Stimulated activated CD8-positive, alpha-beta memory T cell treated with anti-CD3 and anti-CD28 coated beads, Interleukin-12 subunit alpha, Interleukin-12 subunit beta, amount 100 ng/mL, for 24 hours (primary cell): Measurements from ENCODE around the gene MPC1.

ENCODE experiments used
- DNase-seq: peaks from one replicate; pipeline ENCODE4 v3.0.0-alpha.2; 2020; ENCODE audit errors: extremely low read depth

MPC1 gene

DNA sequence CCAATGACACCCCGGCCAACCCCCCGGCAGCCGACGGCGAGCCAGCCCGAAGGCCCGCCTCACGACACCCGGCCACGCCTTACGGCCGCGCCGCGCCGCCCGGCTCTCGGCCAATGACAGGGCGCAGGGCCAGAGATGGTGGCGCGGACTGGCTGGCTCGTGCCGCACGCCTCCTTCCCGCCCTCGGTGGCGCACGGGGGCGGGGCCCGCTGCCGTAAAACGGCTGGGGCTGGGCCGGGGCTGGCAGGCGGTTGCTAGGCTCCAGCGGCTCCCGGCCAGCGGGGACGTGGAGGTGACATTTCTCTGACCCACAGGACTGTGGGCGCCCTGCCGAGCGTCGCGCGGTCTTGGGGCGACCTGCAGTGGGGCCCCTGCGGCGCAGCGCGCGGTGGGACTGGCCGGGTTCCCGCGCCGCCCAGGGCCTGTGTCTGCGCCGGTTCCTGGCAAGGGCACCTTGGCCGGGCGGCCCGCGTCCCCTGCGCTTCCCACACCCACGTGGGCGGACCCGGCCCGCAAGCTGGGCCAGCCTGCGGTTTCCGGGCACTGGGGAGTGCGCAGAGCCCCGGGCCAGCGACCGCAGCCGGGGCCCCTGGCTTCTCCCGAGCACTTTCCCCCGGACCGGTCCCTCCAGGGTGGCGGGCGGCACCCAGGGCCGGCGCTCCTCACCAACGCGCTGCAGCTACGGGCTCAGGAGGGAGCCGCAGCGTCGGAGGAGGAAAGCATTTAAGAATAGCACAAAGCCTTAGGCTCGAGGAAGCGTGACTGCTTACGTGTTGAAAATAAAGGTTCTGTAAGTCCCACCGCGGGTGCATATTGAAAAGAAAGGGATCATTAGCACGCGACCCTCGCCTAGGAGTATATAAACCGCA, at the start of gene MPC1:
Gene MPC1, minus strand, starts transcription at position 8 of the 869 bp plus-strand sequence. CDS start 64 bp downstream, outside the sequence.
- DNase-seq, result peak; percentile 85

DNA sequence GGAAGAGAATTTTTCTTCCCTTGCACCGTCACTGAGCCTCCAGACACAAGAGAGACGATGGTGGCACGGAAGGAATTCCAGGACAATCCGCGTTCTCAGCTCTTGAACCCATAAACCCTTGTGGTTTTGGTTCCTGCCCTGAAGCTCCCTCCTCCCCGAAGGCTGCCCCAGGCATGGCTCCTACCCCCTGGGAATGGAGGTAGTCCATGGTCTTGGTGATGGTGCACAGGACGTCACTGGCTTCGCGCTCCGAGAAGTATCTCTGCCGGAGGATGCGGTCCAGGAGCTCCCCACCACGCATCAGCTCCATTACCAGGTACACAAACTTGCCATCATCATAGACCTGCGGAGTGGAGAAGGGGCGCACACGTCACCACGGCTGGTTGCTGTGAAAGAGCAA, 47.5 kb upstream of the MPC1 start:
- DNase-seq, result no peak

DNA sequence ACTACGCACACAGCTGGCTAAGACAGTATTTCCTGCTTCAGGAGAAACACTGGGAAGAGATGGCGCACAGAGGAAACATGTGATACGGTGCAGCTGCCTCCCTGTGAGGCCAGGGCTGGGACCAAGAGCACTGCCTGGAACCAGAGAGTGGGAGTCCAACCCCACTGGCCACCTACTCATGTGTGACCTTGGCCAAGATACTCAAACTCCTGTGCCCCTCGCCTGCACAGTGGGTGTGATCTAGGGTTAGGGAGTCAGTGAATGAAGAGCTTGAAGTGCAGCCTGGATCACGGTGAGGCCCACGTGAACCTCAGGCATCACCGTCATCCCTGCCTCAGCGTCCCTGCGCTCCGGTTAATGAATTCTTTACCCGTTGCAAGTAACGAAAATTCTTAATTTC, 41.7 kb upstream of the MPC1 start:
- DNase-seq, result no peak

DNA sequence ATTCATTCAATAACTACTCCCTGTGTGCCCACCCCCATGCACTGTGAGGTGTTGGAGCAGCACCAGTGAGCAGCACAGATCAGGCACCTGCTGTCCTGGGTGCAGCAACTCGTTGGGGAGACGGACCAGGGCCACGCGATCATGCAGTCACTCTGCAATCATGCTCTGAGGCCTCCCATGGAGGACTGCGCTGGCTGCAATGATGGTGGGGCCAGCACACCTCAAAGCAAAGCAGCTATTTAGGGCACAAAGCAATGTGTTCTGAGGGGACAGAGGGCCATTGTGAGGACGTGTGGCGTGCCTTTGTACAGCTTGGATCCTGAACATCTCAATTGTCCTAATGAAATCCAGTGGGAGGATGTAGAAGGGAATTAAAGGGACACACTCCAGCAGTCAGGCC, 41.0 kb upstream of the MPC1 start:
- DNase-seq, result no peak

DNA sequence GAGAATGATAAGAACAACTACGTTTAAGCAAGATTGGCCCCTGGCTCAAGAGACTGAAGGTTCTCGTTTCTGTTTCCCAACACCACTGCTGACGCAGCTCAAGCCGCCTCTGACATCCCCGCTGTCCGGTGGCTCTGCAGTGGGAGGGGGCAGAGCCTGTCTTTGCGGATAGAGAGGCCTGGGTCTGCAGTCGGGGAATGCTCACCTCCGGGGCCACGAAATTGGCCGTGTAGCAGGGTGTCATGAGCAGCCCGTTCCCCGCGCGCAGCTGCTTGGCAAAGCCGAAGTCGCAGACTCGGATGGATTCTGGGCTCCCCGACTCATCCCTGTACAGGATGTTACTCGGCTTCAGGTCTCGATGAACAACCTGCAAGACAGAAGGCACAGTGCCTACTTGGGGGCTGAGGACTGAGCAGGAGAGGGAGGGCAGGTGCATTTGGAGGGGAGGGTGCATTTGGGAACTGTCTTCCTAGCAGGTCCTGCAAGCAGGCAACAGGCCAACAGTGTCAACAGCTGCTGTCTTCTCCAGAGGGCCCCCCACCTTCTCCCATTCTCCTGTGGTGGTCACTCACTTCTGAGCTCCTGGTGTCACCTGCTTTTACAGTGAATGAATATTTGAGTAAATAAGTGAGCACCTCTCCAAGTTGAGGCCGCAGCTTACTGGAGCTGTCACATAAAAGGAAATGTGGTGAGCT, 40.5 kb upstream of the MPC1 start:
- DNase-seq, result no peak

DNA sequence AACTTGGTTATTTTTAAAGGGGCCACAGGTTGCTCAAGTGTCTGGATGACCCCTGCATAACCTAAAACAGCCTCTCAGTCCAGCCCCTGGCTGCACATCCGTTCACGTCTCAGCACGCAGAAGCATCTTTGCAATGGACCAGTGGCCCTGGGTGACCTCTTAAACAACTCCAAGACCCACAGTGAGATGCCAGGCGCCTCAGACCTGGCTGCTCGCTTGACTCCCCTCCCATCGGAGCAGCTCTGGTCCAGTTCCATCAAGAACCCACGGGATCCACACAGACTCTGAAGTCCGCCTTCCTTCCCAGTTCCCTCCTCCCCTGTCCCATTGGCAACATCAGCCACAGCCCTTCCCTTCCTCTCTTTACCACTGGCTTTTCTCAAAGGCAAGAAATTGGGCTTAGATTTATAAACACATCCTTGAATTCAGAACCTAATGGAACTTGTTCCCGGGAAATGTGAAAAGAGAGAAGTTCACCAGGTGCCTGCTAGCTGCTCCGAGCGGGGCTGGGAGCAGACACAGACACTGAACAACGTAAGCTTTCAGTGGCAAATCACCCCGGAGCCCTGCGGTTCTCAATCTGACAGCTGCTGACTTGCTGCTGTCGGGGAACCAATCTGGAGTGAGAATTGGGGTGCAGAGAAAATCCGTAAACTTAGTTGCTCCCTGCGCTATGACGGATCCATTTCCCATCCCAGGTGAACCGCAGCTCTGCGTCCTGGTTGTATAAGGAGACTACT, 39.6 kb upstream of the MPC1 start:
- DNase-seq, result no peak

DNA sequence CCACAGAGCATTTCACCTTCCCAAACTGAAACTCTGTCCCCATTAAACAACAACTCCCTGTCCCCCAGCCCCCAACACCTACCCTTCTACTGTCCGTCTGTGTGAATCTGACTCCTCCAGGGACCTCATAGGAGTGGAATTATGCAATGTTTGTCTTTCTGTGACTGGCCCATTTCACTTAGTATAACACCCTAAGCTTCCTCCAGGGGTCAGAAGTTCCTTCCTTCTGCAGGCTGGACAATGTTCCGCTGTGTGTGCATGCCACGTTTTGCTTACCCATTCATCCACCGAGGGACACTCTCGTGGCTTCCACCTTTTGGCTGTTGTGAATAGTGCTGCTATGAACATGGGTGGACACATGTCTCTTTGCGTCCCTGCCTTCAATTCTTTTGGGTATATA, 37.6 kb upstream of the MPC1 start:
- DNase-seq, result no peak

DNA sequence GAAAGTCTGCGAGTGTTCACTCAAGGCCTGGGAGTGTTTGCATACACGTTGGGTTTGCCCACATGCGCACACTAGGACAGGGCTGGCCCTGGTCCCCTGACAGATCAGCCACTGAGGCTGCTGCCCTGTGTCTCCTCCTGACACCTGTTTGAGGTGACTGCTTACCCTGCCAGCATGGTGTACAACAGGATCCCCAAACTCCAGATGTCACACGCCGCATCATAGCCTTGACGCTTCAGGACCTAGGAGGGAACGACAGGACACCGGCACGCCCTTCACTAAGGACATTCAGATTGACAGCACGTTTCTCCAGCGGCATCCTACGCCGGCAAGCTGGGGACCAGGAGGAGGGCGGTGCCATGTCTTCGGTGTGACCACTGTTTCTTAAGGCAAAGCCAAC, 37.0 kb upstream of the MPC1 start:
- no peak for DNase-seq

DNA sequence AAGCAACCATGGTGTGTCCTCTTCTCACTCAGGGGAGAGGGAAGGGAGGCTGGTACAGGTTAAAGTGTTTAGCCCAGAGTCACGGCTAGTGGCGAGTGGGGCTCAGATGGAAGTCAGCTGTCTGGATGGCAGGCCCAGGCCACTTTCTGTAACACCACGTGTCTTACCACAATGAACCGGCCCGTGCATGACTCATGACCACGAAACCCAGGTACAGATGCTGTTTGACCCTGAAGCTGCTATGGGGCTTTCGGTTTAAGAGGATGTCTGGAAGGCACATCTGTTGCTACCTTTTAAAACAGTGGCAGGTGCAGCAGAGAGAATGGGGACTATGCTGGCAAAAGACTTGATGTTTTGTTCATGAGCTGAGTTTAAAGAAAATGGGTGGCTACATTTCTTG, 36.5 kb upstream of the MPC1 start:
- DNase-seq, result no peak

DNA sequence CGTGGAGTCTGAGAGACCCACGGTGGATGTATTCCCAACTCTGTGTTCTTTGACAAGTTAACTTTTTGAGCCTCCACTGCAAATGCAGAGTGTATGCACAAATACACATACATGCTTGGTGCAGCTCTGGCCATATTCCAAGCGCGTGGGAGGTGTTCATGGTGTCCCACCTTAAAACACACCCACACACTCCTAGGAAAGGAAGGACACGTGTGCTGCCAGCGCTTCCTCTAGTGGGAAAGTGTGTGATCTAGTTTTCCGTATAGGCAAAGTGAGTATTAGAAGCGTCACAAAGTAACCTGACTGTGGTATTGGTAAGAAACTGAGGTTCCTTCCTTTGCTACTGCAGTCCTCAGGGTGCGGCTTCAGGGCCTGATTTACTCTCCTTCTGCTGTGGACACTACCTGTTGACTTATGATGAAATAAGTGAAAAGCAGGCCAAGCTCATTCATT, 36.0 kb upstream of the MPC1 start:
- no peak for DNase-seq

DNA sequence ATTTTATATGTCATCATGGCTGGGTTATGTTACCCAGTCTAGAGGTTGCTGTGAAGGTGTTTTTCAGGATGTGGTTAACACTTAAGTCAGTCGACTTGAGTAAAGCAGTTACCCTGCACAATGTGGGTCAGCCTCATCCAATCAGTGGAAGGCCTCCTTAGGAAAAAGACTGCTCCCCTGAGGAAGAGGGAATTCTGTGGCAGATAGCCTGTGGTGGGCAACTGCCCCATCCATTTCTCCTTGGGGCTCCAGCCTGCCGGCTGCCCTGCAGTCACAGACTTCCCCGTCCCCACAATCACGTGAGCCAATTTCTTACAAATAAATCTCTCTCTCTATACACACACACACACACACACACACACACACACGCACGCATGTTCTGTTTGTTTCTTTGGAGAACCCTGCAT, 34.5 kb upstream of the MPC1 start:
- DNase-seq, result no peak

DNA sequence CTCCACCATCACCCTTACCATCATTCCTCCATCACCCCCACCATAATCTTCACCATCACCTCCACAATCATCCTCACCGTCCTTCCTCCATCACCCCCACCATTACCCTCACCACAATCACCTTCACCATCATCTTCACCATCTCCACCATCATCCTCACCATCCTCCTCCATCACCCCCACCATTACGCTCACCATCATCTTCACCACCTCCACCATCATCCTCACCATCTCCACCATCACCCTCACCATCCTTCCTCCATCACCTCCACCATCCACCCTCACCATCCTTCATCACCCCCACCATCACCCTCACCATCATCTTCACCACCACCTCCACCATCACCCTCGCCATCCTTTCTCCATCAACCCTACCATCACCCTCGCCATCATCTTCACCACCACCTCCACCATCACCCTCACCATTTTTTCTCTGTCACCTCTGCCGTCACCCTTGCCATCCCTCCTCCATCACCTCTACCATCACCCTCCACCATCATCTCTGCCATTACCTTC, 33.1 kb upstream of the MPC1 start:
- DNase-seq, result no peak

DNA sequence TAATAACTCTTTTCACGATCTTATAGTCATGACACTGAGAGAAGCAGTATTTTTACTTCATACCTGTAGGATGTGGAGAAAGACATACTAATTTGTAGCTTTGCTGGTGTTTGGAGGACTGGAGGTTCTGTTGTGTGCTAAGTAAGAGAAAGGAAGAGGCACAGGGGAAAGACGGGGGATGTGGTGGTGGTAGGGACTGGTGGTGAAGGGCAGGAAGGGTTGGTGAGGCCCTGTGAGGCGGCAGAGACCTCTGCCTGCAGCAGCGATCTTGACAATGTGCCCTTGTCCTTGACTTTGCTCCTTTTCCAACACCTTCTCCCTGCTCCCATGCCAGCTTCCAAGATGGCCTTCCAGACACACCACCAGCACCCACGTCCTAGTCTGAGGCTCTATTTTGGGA, 32.6 kb upstream of the MPC1 start:
- no peak for DNase-seq

DNA sequence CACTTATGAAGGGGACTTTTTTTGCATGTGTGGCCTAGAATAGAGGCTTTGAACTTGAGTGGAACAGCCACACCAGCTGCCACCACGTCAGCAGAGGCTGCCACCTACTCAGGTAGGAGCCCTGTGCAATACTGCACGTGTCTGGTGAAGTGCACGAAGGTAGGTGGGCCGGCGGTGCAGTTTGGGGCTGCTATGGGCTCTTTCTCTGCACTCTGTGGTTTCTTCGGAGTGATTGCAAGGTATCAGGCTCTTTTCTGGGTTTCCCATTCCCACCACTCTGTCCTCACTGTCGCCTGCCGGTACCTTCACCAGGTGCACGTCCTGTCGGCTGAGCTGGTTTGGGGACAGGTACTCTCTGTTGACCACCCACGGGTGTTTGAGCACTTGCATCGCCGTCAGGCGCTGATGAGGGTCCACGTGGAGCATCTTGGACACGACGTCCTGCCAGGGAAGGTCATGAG, 30.8 kb upstream of the MPC1 start:
- no peak for DNase-seq

DNA sequence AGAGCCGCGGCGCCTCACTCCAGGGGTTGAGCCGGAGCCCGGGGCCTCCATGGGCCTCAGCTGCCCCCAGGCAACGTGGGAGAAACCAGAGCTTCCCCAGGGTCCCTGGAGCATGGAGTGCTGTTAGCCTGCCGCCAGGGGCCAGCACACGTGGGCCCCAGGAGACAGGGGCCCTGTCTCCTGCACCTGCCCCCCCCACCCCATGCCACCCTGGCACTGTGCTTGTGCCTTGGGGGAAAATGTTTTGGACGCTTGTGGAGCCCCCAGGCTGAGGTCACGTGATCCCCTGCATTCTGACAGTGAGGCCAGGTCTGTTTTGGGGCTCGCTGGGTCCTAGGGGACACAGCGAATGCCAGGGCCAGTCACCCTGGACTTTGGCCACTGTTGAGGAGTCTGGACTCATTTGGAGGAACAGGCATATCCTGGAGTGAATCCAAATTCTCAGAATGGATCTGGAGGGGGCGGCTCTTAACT, 30.2 kb upstream of the MPC1 start:
- DNase-seq, result no peak

DNA sequence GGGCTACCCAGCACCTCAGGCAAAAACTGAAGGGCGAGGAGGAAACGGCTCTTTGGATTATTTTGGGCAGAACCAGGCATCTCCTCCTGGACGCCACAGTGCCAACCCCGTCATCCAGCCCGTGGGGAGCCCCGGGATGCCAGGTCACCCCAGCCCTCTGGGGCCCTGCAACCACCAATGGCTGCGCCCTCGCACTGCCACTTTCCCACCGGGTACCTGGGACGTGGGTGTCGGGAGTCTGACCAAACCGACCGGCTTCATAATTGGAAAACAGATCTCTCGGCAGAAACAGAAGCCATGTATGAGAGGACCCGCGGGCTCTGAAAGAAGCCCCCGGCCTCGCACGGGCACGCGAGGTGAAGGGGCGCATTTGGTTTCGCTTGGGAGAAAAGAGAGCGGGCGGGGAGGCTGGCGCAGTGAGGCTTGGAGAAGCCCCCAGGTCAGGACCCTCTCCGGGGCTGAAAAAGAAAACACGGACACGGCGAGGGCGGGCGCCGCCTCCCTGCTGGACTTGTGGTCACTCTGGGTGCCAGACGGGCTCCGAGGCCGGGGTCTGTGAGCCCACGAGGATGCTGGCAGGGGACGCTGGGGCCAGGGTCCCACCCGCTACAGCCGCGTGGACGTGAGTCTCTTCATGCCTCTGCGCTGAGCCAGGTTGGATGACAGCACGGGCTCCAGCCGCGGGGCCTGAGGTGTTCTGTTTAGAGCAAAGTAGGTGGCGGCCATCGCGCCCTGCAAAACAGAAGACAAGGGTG, 29.6 kb upstream of the MPC1 start:
- DNase-seq, result no peak

DNA sequence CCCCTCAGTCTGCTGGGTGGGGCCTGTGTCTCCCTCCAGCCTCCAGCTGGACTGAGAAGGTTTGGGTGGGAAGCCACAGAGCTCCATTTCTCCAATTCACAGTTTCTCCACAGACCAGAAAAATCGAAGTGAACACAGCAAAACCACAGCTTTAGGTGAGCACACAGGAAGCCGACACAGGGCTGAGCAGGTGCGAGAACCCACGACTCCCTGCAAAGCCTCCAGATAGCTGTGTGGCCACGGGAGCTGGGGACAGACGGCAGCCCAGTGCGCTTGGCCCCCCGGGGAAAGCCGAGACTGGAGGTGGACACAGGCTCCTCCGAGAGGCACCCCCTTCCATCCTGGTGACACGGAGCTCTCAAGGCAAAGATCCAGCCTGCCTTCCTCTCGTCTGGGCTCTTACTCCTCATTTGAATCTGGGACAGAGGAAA, 29.0 kb upstream of the MPC1 start:
- no peak for DNase-seq

DNA sequence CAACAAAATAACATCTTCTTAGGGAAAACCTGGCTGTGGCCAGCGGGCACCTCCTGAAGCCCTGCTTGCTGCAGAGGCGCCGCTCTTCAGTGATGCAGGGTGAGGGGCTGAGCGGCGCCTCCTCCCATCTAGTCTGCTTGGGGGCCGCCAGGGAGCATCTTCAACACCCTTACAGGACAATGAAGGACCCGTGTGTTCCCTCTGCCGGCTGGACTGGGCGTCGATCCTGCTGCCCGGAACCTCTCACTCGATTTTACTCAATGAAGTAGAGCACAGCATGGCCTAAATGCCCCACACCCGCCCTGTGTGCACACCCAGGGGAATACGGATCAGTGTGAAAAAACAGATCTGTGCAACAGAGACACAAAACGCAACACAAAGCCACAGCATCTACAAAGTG, 28.5 kb upstream of the MPC1 start:
- DNase-seq, result no peak

DNA sequence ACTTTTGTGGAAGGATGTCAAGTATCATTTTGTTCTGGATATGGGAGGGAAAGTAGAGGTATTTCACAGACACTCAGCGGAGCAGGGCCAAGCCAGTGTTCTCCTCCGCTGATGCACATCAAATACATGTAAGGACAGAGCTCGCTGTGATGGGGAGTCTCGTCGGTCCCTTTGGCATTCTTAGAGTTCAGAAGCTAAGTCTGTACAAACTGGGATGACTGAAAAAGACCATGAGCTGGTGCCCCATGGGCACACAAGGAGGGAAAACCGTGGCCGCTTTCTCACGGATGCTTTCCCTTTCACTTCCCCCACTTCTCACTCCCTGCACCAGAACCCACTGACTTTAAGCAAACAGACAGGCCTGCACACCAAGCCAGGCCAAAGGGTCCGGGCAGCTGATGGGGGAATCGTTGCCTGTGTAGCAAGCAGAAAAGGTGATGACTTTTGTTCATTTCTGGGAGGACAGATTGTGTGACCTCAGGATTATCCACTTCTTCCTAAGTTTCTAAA, 27.7 kb upstream of the MPC1 start:
- DNase-seq, result no peak

DNA sequence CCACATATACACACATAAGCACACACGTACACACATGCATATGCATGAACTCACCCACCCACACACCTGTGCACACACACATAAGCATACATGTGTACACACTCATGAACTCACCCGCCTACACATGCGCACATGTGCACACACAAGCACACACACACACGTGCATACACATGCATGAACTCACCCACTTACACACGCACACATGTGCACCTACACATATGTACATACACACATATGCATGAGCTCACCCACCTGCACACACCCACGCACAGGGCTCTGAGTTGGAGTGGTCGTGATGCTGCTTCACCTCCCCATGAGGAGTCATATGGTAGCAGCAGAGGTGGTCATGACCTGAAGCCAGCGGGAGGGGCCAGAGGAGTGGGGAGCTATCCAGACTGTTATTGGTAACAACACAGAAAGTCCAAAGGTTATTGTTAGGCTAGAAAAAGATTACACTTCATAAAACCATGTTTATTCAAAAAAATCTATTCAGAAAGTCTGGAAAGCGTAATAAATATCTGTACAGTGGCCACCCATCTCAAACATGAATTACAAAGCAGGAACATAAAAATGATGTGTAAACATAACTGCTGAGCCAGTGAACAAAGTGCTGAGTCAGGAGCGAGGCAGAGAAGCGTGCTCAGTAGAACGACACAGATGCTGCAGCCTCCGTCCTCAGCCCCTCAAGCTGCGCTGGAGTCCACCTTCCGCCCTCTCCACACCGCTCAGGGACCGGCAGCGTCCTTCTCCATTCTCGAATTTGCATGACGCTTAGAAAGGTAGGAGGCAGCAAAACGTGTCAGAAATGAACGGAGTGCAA, 26.4 kb upstream of the MPC1 start:
- no peak for DNase-seq
